ENCODE data around the gene PALB2.

The PALB2 gene

DNA sequence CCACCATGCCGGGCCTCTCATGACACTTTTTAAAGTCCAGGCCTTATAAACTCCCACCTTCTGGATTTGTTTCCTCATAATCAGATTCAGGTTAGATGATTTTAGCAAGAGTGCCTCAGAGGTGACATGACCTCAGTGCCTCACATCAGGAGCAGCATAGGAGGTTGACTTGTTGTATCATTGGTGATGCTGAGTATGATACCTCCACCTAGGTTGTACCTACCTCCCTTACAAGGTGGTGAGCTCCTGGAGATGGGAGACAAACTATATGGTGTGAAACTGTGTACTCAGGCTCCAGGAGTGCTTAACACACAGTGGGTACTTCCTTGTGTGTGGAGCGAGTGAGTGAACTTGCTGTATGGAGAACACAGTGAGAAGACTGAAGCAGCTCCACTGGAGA is 63.6 kb downstream of the PALB2 start:
- ATAC-seq = no peak
- DNase-seq = no peak
- Mint-ChIP-seq H3K4me3 (no peak overlapping the region), H3K4me1 (no peaks in the 10 kb centered on the region), H3K27me3 (no peaks in the 10 kb centered on the region), H3K9me3 (no peaks in the 10 kb centered on the region), H3K27ac (no peak overlapping the region)

DNA sequence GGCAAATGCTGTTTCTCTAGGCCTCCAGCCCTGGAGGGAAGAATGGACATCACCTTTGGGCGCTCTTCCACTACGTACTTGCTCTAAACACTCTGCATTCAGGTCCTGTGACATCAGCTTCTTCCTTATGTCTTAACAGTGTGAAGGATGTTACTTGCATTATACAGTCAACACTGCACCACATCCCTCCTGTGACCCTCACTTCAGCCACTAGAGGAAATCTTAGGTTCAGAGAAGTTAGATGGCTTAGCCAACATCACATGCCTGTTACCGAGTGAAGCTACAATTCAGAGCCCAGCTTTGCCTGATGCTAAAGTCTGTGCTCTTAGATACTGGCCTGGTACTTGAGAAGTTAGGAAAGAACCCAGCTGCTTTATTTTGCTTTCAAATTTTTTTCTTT is 65.3 kb downstream of the PALB2 start:
- DNase-seq (no peak), ATAC-seq (no peak)
- H3K27me3 Mint-ChIP-seq = no peaks in the 10 kb centered on the region
- no peak overlapping the region for H3K4me3 Mint-ChIP-seq
- H3K4me1 Mint-ChIP-seq = no peaks in the 10 kb centered on the region
- no peaks in the 10 kb centered on the region for H3K9me3 Mint-ChIP-seq
- H3K27ac Mint-ChIP-seq = no peak overlapping the region

DNA sequence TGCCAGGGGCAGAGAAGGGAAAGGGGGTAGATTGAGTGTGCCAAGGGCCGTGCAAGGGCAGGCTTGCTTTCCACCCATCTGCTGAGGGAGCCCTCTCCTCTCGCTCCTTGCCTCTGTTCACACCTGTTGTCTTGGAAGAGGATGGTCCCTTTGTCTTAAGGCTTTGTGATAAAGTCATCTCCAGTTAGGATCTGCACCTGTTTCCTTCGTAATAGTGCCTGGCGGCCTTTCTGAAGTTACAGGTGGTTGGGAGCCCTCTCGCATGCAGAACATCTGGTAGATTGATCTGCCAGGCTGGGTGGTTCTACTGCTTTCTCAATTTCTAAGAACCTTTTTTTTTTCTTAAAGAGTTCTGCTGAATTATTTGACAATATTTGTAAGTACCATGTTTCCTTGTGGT is 67.3 kb downstream of the PALB2 start:
- Mint-ChIP-seq H3K27me3 (no peaks in the 10 kb centered on the region), H3K9me3 (no peaks in the 10 kb centered on the region), H3K27ac (no peak overlapping the region), H3K4me1 (no peaks in the 10 kb centered on the region), H3K4me3 (no peak overlapping the region)
- ATAC-seq (no peak), DNase-seq (no peak)

DNA sequence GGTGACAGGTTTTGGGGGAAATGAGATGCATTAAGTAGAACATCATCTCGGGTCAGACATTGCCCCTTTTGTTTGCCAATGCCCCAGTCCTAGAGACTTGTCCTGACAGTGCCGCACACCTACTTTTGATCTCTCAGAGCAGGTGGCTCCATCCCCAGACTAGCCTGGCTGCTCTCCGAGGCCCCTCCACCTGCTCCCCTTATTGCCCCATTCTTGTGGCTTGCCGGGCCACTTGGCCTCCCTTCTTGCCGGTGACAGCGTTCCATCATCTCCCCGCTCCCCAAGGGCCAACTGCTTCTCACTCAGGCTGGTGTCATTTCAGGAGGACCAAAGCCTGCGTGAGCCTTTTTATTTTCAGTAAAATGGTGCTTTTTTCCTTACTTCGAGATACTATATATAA is 68.7 kb downstream of the PALB2 start:
- H3K4me3 Mint-ChIP-seq = no peak overlapping the region
- H3K9me3 Mint-ChIP-seq = no peaks in the 10 kb centered on the region
- no peak for ATAC-seq
- no peak overlapping the region for H3K27ac Mint-ChIP-seq
- H3K4me1 Mint-ChIP-seq = no peaks in the 10 kb centered on the region
- no peaks in the 10 kb centered on the region for H3K27me3 Mint-ChIP-seq
- DNase-seq = no peak

DNA sequence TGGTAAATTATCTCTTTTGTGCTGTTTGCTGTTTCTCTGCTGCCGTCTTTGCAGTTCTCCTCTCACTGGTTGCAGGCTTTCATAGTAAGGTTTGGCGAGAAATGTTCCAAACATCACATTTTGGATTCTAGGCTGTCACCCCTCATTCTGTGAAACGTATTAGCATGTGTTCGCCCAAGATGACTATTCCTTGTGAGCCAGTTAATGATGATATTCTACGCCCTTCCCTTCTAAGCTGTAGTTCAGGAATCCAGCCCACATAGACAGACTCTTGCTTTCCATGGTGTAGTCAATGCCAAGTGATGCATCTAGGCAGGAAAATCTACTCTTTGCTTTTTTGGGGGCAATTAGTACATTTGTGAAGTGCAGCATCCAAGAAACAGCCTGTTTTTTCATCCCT is 69.2 kb downstream of the PALB2 start:
- DNase-seq = no peak
- Mint-ChIP-seq H3K4me3 (no peak overlapping the region), H3K27me3 (no peaks in the 10 kb centered on the region), H3K9me3 (no peaks in the 10 kb centered on the region), H3K27ac (peak overlapping the region in 1 of 2 donors; percentile 42), H3K4me1 (no peaks in the 10 kb centered on the region)
- no peak for ATAC-seq

DNA sequence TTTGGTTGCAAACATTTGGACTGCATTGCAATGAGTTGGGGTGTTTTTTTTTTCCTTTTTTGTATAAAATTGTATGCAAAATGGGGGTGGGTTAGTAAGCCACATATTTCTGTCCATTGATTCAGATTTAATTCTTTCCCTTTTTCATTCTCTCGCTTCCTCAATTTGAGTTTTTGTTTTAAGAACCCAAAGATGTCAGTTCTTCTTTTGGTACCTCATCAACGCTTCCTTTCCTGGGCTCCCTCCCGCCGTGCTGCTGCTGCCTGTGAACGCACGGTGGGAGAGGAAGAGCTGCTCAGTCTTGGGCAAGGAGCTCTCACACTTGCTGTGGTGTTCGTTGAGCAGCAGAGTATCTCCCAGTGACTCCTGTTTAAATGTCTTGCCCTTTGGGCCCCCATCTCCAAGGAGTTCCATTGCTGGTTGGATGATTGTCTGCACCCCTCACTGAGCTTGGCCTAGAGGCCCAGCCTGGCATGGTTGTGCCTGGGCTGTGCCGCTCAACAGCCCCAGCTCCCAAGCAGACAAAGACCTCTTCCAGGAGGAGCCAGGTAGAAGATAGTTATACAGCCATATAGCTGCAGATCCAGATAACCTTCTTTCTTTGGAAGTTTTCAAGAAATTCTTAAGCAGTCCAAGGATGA is 70.0 kb downstream of the PALB2 start:
- ATAC-seq = no peak
- H3K4me3 Mint-ChIP-seq = no peak overlapping the region
- DNase-seq = no peak

DNA sequence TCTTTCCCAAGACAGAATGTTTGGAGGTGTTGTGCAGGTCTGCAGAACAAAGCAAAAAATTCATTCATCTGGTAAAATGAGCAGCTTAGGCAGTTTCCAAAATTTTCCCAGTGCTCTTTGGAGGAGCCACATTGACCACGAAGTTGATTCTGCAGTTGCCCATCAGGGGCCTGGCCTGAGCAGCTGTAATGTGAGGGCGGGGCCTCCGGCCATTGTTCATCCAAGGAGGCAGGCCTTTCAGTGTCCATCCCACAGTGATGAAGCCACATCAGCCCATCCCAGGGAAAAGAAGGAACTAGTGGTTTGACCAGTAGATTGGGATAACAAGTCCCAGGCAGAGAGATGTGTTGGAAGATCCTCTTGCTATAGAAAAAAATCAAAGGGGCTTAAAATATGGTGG is 73.5 kb downstream of the PALB2 start:
- Mint-ChIP-seq H3K4me1 (no peaks in the 10 kb centered on the region), H3K4me3 (no peak overlapping the region), H3K27me3 (no peaks in the 10 kb centered on the region), H3K27ac (peak overlapping the region in 1 of 2 donors; percentile 36), H3K9me3 (no peaks in the 10 kb centered on the region)
- DNase-seq (no peak), ATAC-seq (no peak)

More for the DNA sequence above, 70.0 kb downstream of the PALB2 start:
- no peak overlapping the region for H3K27ac Mint-ChIP-seq
- no peaks in the 10 kb centered on the region for H3K27me3 Mint-ChIP-seq
- no peaks in the 10 kb centered on the region for H3K9me3 Mint-ChIP-seq
- no peaks in the 10 kb centered on the region for H3K4me1 Mint-ChIP-seq

DNA sequence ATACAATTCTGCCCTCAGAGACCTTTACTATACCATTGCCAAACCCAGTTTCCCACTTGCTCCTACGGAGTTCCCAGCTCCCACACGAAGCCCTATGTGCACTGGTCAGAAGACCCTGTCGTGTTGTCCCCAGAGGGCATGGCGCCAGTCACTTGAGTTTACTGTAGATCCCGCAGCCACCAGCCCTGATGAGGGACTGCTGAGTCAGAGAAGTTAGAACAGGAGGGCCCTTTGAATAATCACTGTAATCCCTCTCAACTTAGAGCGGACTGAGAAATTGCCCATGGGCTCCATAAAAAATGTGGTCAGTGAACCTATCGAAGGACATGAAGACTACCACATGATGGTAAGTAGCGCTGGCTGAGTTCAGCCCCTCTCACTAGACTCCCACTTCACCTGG is 74.4 kb downstream of the PALB2 start:
- DNase-seq (no peak), ATAC-seq (no peak)
- H3K4me1 Mint-ChIP-seq = peaks cover under 1% of the 10 kb centered on the region
- H3K27me3 Mint-ChIP-seq = no peaks in the 10 kb centered on the region
- no peaks in the 10 kb centered on the region for H3K9me3 Mint-ChIP-seq
- H3K27ac Mint-ChIP-seq = peak overlapping the region in 1 of 2 donors; percentile 36
- H3K4me3 Mint-ChIP-seq = no peak overlapping the region

DNA sequence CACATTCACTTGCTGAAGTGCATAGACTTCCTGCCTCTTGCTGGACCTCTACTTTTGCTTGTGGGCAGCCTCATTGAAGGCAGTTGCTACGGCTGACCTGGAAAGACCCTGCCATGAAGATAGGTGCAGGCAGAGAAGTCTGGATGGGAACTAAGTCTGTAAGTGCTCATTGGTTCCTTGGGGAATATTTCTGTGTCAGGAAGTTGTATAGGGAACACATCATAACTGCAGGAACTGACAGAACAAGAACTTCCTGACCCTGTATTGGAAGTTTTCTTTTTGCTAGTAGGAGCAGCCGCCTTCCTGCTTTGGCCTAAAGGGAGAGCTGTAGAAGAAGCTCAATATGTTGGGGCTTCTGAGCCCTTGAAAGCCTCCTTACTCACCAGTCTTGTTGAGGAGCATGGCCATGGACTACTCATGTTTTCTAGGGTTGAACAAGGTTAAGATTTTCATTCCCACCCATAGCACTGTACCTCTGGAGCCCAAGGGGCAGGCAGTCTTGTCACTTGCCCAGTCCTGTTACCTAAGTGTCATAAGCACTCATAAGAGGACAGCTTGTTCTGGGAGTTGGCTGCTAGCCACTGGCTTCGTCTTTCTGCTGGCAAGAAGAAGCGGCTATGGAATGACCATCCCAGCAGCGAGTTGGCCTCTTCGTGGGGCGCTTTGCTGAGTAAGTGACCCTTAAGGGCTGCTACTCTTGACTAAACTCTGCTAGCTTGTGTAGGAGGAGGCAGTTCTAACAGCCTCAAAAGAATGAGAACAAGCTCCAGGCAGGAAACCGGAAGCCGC is 76.3 kb downstream of the PALB2 start:
- Mint-ChIP-seq H3K27ac (peak overlapping the region in 1 of 2 donors; percentile 48), H3K4me3 (no peak overlapping the region), H3K4me1 (peaks cover 15% of the 10 kb centered on the region), H3K27me3 (no peaks in the 10 kb centered on the region), H3K9me3 (no peaks in the 10 kb centered on the region)
- ATAC-seq (no peak), DNase-seq (no peak)

DNA sequence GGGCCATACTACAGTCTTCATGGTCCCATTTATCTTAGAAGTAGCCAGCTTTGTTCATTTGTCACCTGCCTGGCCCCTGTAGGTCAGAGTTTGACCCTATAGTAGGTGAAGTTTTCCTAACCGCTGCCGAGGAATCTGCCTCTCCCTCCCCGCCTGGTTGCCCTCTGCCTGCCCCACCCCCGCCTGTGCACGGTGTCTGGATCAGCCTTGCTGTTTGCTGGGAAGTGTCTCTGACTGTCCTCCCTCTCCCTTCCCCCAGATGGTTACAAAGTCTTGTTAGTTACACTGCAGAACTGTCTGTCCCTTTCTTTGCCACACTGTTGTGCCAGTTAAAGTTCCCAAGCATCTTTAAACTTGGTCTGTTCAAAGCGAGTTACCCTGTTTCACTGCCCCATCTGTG is 77.9 kb downstream of the PALB2 start:
- Mint-ChIP-seq H3K9me3 (no peaks in the 10 kb centered on the region), H3K27me3 (no peaks in the 10 kb centered on the region), H3K27ac (peak overlapping the region; percentile 36 to 65), H3K4me3 (no peak overlapping the region), H3K4me1 (peaks cover 28% of the 10 kb centered on the region)
- ATAC-seq = no peak
- no peak for DNase-seq

DNA sequence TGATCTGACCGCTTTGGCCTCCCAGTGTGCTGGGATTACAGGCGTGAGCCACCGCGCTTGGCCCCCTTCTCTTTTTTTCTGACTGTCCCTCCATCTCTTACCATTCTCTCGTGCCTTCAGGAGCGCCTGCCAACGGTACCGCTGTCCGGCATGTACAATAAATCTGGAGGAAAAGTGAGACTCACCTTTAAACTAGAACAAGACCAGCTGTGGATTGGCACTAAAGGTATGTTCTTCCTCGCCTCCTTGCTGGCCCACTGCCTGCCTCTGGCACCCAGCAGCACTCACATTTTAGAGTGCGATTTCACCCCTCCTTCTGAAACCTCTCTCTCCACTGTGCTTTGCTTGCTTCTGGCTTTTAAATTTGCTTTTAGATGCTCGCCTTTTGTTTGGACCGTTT is 78.6 kb downstream of the PALB2 start:
- Mint-ChIP-seq H3K9me3 (no peaks in the 10 kb centered on the region), H3K4me1 (peaks cover 28% of the 10 kb centered on the region), H3K4me3 (no peak overlapping the region), H3K27ac (peak overlapping the region in 1 of 2 donors; percentile 20), H3K27me3 (no peaks in the 10 kb centered on the region)
- DNase-seq = no peak
- ATAC-seq = no peak

DNA sequence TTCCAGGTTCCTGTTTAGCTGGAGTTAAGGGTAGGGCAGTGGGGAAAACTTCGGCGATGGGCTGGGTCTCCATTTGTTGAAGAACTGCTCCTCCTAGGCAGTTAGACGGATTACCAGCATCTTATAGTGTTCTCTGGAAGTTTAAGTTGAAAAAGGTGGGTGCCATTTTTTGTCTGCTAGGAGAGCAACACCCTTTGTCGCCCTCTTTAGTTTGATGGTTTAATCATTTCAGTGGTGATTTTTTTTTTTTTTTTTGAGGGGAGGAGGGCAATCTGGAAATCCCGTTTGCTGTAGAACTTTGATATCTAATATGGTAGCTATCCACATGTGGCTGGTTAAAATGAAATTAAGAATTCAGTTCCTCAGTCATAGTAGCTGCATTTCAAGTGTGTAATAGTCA is 79.5 kb downstream of the PALB2 start:
- Mint-ChIP-seq H3K27ac (no peak overlapping the region), H3K27me3 (no peaks in the 10 kb centered on the region), H3K4me1 (peaks cover 35% of the 10 kb centered on the region), H3K4me3 (no peak overlapping the region), H3K9me3 (no peaks in the 10 kb centered on the region)
- no peak for ATAC-seq
- DNase-seq = no peak

DNA sequence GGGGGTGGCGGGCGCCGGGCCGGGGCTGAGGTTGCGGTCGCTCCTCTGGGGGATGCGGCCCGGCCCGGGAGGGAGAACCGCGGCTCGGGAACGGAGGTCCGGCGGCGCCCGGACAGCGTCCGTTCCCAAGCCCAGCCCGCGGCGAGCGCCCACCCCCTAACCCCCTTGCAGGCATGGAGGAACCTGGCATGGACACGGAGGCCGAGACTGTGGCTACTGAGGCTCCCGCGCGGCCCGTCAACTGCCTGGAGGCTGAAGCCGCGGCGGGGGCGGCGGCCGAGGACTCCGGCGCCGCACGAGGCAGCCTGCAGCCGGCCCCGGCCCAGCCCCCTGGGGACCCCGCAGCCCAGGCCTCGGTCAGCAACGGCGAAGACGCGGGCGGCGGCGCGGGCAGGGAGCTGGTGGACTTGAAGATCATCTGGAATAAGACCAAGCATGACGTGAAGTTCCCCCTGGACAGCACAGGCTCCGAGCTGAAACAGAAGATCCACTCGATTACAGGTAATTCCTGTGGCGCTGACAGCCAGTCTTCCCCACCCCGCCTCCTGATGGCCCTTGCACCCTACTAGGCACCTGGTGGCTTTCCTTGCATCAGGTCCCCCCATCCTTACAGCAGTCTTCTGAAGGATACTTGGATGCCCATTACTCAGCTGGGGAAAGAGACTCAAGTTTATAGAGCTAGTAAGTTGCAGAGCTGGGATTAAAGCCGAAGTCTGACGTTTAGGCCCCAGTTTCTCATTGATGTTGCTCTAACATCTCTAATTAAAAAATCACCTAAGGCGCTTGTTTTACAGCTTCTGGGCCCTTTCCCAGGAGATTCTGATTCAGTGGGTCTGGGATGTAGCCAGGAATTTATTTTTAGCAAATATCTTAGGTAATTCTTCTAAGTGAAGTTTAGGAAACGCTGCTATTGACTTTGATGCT is 83.1 kb downstream of the PALB2 start:
- ATAC-seq (peak; percentile 16), DNase-seq (no peak)
- Mint-ChIP-seq H3K27me3 (no peaks in the 10 kb centered on the region), H3K27ac (peak overlapping the region; percentile 92 to 98), H3K4me1 (peaks cover 48% of the 10 kb centered on the region), H3K9me3 (no peaks in the 10 kb centered on the region), H3K4me3 (peak overlapping the region; percentile 96 to 98)

DNA sequence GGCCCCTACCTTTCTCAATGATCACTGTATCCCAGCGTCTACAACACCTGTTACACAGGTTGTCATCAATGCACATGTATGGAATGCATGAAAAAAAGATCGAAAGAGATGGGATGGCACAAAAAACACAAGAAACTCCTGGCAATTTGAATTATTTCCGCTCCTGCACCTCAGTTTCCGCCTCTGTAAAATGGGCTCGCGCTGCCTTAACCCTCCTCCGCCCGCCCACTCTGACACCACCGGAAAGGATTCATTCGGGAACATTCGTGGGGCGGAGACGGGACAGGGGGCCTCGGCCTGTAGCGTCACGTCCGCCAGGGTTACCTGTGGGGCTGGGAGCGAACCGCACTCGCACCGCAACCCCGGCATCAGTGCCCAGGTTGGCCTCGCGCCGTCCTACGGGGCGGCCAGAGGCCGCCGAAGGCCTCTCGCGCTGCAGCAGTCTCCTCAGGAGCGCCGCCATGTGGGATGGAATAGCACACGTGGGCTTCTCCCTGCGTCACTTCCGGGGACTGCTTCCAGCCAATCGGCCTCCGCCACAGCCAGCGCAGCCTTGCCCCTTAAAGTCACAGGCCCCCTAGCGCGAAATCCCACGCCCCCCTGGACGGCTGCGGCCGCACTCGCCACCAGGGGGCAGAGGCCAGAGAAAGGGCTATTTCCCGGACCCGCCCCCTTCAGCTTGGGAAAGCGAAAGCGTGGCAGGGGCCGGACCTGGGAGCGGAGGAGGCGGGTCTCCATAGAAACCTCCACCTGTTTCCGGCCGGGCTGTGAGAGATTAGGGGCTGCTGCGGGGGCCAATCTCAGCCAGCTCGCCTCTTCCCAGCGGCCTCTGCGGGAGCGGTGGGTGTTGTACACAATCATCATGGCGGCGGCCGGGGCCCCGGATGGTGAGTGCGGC is 84.0 kb downstream of the PALB2 start, which contains the start of the genes EARS2 and UBFD1:
EARS2 (minus strand) TSS at position 470 of the 898 bp plus-strand sequence; CDS start at position 463, 7 bp downstream.
UBFD1 (plus strand) TSS at position 847 of the 898 bp plus-strand sequence; CDS start at position 863, 16 bp downstream.
- Mint-ChIP-seq H3K4me3 (peak within 1 kb of the TSS; percentile 96 to 98), H3K4me1 (peaks cover 48% of the 10 kb centered on the region), H3K27me3 (no peaks in the 10 kb centered on the region), H3K9me3 (no peaks in the 10 kb centered on the region), H3K27ac (peak within 1 kb of the TSS; percentile 92 to 98)
- ATAC-seq (peak; percentile 96), DNase-seq (peak; percentile 100)

DNA sequence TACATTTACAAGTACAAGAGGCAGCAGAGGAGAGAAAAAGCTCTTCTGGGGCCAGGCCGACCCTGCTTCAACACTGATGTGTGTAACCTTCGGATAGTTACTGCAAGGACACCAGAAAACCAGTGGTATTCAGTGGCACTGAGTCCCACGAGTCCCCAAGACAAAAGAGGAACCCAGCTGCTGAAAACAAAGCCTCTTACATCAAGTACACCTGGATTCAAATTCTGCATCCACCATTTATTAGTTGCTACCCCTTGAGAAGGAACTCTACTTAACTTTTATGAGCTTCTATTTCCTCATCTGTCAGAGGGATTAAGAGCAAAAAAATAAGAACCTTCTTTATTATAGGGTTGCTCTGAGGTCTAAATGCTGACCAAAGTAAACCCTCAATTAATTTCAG is 86.6 kb downstream of the PALB2 start:
- no peaks in the 10 kb centered on the region for H3K27me3 Mint-ChIP-seq

More for the DNA sequence above, 86.6 kb downstream of the PALB2 start:
- DNase-seq (no peak), ATAC-seq (no peak)
- Mint-ChIP-seq H3K4me3 (no peak overlapping the region), H3K4me1 (peaks cover 30% of the 10 kb centered on the region), H3K27ac (no peak overlapping the region), H3K9me3 (no peaks in the 10 kb centered on the region)
